ENCODE results near the gene ZIC5.

GRCh38 chr13:99978799-99979452 is 7.4 kb upstream of the ZIC5 start:
- TF ChIP-seq, protein P1, sequence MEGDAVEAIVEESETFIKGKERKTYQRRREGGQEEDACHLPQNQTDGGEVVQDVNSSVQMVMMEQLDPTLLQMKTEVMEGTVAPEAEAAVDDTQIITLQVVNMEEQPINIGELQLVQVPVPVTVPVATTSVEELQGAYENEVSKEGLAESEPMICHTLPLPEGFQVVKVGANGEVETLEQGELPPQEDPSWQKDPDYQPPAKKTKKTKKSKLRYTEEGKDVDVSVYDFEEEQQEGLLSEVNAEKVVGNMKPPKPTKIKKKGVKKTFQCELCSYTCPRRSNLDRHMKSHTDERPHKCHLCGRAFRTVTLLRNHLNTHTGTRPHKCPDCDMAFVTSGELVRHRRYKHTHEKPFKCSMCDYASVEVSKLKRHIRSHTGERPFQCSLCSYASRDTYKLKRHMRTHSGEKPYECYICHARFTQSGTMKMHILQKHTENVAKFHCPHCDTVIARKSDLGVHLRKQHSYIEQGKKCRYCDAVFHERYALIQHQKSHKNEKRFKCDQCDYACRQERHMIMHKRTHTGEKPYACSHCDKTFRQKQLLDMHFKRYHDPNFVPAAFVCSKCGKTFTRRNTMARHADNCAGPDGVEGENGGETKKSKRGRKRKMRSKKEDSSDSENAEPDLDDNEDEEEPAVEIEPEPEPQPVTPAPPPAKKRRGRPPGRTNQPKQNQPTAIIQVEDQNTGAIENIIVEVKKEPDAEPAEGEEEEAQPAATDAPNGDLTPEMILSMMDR (IDR thresholded peaks at IDR 0.05), result no peak
- no peak for TF ChIP-seq ZFX (IDR thresholded peaks at IDR 0.05; ENCODE audit: borderline replicate concordance)

Measured in 22Rv1 (cell line).